GM19372 (cell line): ENCODE measurements around the gene KIAA0930.

Experiments
- ATAC-seq: cut with Tn5 transposase; IDR thresholded peaks from one replicate; pipeline ENCODE4 v1.9.1; 2021; ENCODE audit warnings: mild to moderate bottlenecking, low read depth, moderate library complexity; ENCODE audit not compliant: unreplicated experiment

Gene KIAA0930

DNA sequence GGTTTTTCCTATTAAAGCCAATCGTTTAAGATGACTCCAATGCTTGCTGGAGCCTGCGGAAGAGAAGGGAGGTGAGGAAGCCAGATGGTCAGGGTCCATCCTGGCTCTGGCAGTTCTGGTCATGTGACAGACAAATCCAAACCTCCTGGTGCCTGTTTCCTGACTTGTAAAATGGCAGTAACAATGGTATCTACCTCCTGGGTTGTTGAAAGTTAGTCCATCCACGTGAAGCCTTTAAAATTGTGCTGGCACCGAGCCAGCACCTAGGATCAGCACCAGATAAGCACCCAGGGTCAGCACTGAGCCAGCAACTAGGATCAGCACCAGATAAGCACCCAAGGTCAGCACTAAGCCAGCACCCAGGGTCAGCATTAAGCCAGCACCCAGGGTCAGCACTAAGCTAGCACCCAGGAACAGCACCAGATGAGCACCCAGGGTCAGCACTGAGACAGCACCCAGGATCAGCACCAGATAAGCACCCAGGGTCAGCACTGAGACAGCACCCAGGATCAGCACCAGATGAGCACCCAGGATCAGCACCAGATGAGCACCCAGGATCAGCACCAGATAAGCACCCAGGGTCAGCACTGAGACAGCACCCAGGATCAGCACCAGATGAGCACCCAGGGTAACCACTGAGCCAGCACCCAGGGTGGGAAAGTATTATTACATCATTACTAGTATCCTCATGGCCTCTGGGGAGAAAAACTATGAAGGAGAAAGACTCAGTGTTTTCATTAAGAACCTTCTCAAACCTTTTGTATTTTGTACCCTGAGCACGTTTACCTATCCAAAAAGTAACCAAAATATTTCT lies 17.2 kb downstream of the KIAA0930 start:
- no peak for ATAC-seq

DNA sequence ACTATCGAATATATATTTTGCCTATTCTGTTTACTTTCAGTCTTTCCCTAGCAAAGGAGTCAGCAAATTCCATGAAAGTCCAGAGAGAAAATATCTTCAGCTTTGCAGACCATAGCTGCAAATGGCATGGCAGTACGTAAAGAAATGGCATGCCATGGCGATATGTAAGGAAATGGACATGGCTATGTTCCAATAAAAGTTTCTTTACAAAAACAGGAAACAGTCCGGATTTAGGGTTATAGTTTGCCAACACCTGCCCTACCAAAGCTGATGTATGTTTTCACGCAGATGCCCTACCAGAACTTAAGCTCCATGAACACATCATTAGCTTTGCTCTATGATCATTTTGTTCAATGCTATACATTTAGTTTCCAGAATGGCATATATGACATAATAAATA lies 19.5 kb downstream of the KIAA0930 start:
- no peak for ATAC-seq

DNA sequence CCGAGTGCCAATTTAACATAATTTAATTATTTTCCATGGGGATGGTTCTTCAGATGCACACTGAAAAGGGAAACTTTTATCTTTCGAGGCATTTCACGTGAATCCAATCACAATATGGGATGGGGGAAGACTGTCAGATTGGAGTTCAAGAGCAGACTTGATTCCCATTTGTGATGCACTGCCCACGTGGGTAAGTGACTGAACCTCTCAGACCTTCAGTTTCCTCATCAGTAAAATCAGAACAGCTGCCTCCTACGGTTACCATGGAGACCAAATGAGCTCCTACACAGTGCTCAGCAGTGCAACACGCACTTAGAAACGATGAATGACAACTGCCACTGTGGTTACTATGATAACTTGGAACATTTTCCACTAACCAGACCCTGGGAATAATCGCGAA lies 21.7 kb downstream of the KIAA0930 start:
- ATAC-seq, result no peak

DNA sequence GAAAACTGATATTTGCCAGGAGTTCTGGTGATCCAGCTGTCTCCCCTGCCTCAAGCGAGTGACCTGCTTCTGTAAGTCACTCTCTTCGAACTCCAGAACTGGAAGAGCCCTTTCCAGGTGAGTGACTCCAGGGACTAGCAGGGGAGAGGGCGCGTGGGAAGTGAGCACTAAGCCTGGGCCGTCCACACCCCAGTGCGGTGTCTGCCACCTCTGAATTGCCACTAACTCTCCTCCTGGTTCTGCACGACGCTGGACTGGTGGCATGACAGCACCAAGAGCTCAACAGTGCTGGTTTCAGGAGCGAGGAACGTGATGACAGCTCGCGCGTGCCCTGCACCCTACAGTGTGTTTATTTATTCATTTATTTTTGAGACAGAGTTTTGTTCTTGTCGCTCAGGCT lies 22.9 kb downstream of the KIAA0930 start:
- no peak for ATAC-seq

GRCh38 chr22:45217345-45217744 lies 23.3 kb downstream of the KIAA0930 start:
- no peak for ATAC-seq

DNA sequence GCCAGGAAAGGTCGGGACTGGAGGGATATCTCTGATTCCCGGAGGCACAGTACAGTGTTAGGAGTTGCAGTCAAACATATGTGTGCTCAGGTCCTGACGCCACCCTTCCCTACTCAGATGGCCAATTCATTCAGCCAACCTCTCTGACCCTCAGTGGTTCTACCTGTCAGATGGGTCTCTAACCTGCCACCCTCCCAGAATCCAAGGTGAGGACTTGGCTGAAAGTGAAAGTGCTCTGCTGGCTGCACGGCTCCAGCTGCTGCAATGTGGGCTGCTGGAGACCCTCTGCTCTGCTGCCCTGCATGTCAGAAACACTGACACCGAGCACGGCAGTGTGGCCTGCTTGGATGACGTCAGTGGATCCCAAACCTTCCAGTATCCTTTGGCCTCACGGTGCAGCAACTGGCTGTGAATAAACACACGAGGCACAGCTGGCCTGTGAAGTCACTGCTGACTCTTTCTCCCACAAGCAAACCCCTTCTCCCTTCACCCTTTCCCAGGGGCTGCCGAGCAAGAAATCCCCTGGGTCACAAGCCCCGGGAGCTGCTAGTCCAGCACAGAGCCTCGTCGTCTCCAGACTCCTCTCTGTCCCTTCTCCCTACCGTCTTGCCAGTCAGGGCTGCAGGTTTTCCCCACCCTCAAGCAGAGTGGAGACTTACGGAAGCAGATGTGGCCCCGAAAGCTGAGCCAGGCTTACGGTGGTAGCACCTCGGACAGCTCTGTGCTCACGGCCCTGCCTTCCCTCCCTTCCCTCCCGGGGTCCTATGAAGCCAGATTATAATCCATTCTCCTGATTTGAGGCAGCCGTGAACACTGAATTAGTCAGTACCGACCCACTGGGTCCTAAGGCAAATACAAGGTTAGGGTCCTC lies 24.3 kb downstream of the KIAA0930 start:
- no peak for ATAC-seq

- no peak for ATAC-seq
Measured at GRCh38 chr22:45212992-45213751, 27.5 kb downstream of the KIAA0930 start.

DNA sequence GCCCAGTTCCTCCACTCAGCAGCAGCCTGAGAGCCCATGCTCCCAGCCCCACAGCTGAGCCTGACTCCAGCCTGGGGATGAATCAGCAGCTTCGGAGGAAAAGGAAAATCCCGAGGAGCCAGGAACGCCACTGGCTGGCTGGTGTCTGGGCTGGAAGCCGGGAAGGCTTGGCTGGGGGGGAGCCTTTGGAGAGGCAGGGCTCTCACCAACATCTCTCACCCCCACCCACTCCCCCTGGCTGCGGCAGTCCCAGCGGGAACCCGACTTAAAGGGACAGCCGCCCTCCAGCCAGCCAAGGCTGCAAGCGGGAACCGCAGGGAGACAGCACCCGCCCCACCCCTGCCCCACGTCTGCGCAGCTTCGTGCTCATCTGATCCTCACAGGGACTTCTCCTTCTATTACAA lies 28.4 kb downstream of the KIAA0930 start:
- no peak for ATAC-seq

GRCh38 chr22:45211848-45212247 lies 28.8 kb downstream of the KIAA0930 start:
- no peak for ATAC-seq

DNA sequence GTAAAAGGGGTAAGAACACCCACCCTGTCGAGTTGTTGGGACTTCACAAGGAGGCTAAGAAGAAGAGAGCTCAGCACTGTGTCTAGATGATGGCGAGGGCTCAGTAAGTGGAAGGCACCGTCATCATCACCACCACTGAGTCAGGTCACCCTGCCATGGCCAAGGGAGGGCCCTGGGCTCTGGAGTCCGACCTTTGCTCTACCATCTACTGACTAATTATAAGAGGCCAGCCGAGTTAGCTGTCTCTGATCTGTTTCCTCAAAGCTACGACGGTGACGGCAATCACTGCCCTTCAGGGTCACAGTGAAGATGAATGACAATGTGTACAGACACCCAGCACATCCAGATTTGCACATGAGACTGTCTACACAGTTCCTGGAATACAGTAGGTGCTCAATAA lies 29.3 kb downstream of the KIAA0930 start:
- ATAC-seq, result no peak

DNA sequence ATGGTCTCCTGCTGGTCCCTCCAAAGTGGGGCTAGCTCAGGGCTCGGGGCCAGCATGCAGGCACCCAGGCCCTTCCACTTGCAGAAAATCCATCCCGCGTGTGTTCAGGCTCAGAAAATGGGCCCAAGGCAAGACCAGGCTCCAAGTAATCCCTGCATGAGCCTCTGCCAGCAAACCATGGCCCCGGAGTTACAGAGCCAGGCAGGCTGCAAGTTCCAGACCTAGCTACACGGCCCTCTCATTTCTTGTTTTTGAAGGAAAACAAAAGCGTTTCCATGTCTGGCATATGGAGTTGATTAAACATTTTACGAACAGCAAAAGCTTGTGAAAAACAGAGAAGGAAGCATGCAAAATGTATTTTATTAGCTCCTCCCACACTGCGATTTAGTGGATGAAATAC lies 29.7 kb downstream of the KIAA0930 start:
- no peak for ATAC-seq

- no peak for ATAC-seq
Measured at GRCh38 chr22:45210577-45210976, 30.1 kb downstream of the KIAA0930 start.

- ATAC-seq, result no peak
Measured at GRCh38 chr22:45210174-45210573, 30.5 kb downstream of the KIAA0930 start.

DNA sequence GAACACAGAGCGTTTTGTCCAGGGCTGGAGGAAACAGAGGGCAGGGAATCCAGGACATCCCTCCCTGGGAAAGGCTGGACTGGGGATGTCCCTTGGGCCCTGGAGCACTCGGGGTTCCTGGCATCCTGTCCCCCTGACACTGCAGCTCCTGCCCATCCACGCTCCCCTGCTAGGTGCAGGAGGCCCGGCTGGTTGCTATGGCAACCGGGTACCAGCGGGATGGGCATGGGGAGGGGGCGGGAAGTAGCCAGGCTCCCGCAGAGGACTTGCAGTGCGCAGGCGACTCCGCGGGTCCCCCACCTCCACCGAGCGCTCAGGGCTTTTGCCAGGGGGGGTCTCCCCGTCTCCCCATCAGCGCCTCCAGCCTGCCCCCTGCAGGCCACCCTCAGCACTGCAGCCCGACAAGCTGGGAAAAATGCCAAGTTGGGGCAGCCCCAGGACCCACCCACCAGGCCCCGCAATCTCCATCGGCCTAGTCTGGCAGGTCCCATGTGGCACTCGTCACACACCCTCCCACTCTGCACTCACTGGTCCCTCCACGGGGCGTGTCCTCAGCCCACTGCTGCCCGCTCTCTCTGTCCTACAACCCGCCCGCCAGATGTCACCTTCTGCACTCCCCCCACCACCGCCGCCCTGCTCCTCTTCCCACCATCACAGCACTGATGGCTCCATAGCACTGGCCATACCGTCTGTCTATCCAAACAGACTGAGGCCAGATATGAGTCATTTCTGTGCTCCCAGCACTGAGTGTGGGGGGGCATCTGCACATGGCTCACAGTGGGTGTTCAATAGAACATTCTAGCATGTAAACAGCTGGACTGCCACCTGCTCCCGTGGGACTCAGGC lies 31.5 kb downstream of the KIAA0930 start:
- ATAC-seq, result no peak

DNA sequence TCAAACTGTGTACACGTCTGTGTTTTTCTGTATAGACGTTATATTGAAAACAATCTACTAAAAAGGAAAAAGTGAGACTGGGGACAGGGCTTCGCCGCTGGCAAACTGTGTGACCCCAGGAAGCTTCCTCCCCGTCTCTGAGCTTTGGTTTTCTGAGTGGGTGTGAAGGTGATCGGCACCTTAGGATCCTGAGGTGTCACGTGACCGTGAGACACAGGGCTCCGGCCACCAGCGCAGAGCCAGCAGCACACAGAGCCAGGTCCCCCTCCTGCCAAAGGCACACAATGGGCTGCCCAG lies 32.0 kb downstream of the KIAA0930 start:
- no peak for ATAC-seq

- ATAC-seq, result no peak
Measured at GRCh38 chr22:45207981-45208664, 32.6 kb downstream of the KIAA0930 start.

- ATAC-seq, result no peak
Measured at GRCh38 chr22:45207533-45207932, 33.2 kb downstream of the KIAA0930 start.

DNA sequence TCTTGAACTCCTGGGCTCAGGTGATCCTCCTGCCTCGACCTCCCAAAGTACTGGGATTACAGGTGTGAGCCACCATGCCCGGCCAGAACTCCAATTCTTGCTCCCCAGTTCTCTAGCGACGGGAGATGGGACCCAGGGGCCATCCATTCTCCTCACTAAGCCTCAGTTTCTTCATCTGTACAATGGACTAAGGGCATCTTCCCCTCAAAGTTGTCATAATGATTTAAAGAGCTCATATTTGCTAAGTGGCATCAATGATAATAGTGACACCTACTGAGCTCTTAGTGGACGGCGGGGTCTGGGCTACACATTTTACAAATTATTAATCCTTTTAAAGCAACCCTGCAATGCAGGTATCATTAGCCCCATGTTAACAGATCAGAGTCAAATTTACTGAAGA lies 34.5 kb downstream of the KIAA0930 start:
- no peak for ATAC-seq

- no peak for ATAC-seq
Measured at GRCh38 chr22:45205276-45205925, 35.3 kb downstream of the KIAA0930 start.
